Embryonic facial prominence (tissue), 1 donor: Measurements from ENCODE around the gene NHLRC1.
"Not testable (repeated sequence)": the region's sequence is repeated elsewhere in the genome, so short reads cannot be mapped to it uniquely, and the experiment has no call there.

Experiments used
- DNase-seq: peaks from one replicate; pipeline ENCODE4 v3.0.0-alpha.2; 2016; ENCODE audit errors: extremely low spot score

Gene NHLRC1

GRCh38 chr6:18122128-18123093 is at the start of gene NHLRC1:
NHLRC1 (minus strand) TSS chr6:18122677; CDS start chr6:18122606, 71 bp downstream.
- peak; percentile 59 for DNase-seq

- no peak for DNase-seq
Observed at GRCh38 chr6:18171871-18172270, 49.4 kb upstream of the NHLRC1 start.

DNA sequence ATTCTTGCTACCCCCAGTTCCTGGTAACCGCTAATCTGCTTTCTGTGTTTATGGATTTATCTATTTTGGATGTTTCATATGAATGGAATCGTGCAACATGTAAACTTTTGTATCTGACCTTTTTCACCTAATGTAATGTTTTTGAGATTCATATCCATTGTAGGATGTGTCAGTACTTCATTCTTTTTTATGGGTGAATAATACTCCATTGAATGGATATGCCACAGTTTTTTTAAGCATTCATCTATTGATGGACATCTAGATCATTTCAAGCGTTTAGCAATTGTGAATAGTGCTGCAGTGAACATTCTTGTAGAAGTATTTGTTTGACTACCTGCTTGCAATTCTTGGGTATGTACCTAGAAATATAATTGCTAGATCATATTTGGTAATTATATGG is 45.8 kb upstream of the NHLRC1 start:
- no peak for DNase-seq

- DNase-seq = no peak
Observed at GRCh38 chr6:18166312-18167036, 44.0 kb upstream of the NHLRC1 start.

DNA sequence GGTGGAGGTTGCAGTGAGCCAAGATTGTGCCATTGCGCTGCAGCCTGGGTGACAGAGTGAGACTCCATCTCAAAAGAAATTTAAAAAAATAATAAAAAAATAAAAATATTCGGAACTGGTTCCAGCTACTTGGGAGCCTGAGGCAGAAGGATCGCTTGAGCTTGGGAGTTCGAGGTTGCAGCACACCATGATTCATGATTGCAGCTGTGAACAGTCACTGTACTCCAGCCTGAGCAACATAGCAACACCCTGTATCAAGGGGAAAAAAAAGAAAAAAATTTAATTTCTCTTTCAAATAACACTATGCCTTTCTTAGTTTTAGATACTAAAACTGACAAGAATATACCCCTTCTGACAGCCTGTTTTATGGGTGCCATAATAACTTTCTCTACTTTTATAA is 43.3 kb upstream of the NHLRC1 start:
- DNase-seq = no peak

- DNase-seq = no peak
Observed at GRCh38 chr6:18162401-18162800, 39.9 kb upstream of the NHLRC1 start.

- DNase-seq = no peak
Observed at GRCh38 chr6:18161431-18161830, 39.0 kb upstream of the NHLRC1 start.

GRCh38 chr6:18160911-18161310 is 38.4 kb upstream of the NHLRC1 start:
- no peak for DNase-seq

GRCh38 chr6:18155864-18156421 is 33.5 kb upstream of the NHLRC1 start:
- no peak for DNase-seq

GRCh38 chr6:18155150-18155863 is 32.8 kb upstream of the NHLRC1 start, which contains the start of gene KDM1B:
KDM1B (plus strand) TSS chr6:18155422; CDS start chr6:18159896, 4,474 bp downstream.
- peak; percentile 88 for DNase-seq

GRCh38 chr6:18154507-18155149 is 32.2 kb upstream of the NHLRC1 start, which contains the start of gene TPMT:
TPMT (minus strand) TSS chr6:18155077; CDS start chr6:18149127, 5,950 bp downstream.
- no peak for DNase-seq

DNA sequence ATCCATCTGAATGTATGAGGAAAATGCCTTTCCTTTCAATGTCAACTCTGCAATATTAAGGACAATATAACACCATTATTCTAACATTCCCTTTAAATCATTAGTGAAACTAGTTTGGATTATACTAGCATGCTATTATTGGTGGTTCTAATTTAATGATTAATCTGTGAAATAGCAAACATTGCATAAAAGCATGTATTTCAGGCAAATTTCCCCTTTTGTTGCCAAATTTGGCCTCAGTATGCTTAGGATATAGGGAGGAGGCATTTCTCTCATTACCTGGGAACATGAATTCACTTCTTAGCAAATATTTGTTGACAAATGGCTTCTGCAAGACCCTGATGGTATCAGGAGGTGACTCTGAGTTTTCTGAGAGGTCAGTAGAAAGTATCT is 30.8 kb upstream of the NHLRC1 start:
- no peak for DNase-seq

DNA sequence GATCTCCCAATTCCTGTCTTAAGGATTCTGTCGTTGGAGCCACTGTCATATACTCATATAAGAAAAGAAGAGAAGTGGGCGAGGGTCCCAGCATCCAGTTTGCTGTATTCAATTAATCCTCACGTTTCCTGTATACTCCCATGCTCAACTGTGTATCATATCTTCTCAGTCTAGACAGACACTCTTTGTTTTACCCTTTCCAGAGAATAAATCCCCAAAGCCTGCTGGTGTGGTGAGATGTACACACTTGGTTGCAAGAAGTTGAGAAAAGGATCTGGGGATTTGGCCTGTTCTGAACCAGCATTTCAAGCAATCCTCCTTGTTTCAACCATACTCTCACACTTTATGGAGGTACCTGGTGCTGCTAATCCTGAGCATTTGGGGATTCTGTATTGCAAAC is 29.3 kb upstream of the NHLRC1 start:
- DNase-seq = no peak

- not testable (repeated sequence) for DNase-seq
Observed at GRCh38 chr6:18151391-18151790, 28.9 kb upstream of the NHLRC1 start.

- DNase-seq = no peak
Observed at GRCh38 chr6:18148304-18149025, 26.0 kb upstream of the NHLRC1 start.

- no peak for DNase-seq
Observed at GRCh38 chr6:18147616-18148015, 25.1 kb upstream of the NHLRC1 start.

DNA sequence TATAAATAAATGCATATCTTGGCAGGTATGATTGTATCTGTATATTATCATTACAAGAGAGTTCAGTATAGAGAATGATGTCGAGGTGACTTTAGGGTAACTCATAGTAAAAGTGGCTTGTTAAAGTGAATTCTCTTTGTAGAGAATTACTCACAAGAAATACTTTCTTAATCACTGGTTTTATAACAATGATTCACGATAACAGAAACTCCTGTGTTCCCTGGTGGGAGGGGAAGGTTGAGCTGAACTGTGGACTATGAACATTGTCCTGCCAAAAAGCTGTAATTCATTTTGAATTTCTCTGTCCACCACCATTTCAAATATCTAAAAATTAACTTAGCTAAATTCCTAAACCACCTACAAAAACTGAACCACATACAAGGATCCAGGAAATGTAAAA is 24.7 kb upstream of the NHLRC1 start:
- no peak for DNase-seq

DNA sequence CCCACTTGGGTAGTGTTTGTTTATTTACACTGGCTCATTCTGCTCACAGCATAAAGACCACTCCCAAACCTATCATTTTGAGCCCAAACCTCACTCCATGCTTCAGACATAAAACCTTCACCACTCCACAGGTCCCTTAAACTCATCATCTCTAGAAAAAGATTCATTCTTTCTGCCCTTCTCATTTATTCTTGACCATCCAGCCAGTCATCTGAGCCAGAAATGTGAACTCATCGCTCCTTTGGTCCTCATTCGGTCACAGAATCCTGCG is 20.0 kb upstream of the NHLRC1 start:
- no peak for DNase-seq

- no peak for DNase-seq
Observed at GRCh38 chr6:18141805-18142590, 19.5 kb upstream of the NHLRC1 start.
